ENCODE measurements around the gene PXDN. TPM values are rescaled to one million over a fixed set of nuclear protein-coding genes. Genes with fewer than 3 reads are reported as not detected.

PXDN gene
- total RNA-seq, 1 experiment from 2014 or later, result 0.25 TPM

GRCh38 chr2:1647417-1648240, 96.7 kb downstream of the PXDN start:
- H3K9me3 Mint-ChIP-seq (ENCODE audit: unreplicated experiment), result peaks cover 9% of the 10 kb centered on the region
- no peak for DNase-seq
- no peaks in the 10 kb centered on the region for H3K36me3 Mint-ChIP-seq (ENCODE audit: insufficient read depth, unreplicated experiment)
- Histone ChIP-seq H3K27me3 (replicated peaks; ENCODE audit: control insufficient read depth, insufficient read depth, low read length) (no peaks in the 10 kb centered on the region), H3K9me3 (no peaks in the 10 kb centered on the region), H3K4me3 (ENCODE audit: low read depth, low read length) (no peak overlapping the region), H3K4me1 (no peaks in the 10 kb centered on the region), H3K36me3 (ENCODE audit: control insufficient read depth, insufficient read depth, low read length) (no peaks in the 10 kb centered on the region)
- ChIA-PET POLR2A (no interaction called here), CTCF (no interaction called here)
- no peaks in the 10 kb centered on the region for H3K4me1 Mint-ChIP-seq (ENCODE audit: low read depth, unreplicated experiment)
- peak overlapping the region; percentile 45 for H3K27ac Mint-ChIP-seq (ENCODE audit: unreplicated experiment)
- TF ChIP-seq CTCF (IDR thresholded peaks at IDR 0.05; ENCODE audit: insufficient read depth in 1 of 2, low read depth in 1 of 2, low read length in 1 of 2, severe bottlenecking in 1 of 2, unreplicated experiment in 1 of 2), result no peak
- BruUV-seq (replicated peaks), result no TSS peak
- H3K27me3 Mint-ChIP-seq (ENCODE audit: insufficient read depth, unreplicated experiment), result no peaks in the 10 kb centered on the region
- no peak overlapping the region for H3K4me3 Mint-ChIP-seq (ENCODE audit: unreplicated experiment)
- intact Hi-C loops (cut with micrococcal nuclease; ENCODE audit: unreplicated experiment), result no loop called here

- DNase-seq, result peak in 1 of 2 experiments; percentile 35
- TF ChIP-seq CTCF (IDR thresholded peaks at IDR 0.05; ENCODE audit: insufficient read depth in 1 of 2, low read depth in 1 of 2, low read length in 1 of 2, severe bottlenecking in 1 of 2, unreplicated experiment in 1 of 2), result no peak
- no peaks in the 10 kb centered on the region for H3K9me3 ChIP-seq
- H3K36me3 ChIP-seq (ENCODE audit: control insufficient read depth, insufficient read depth, low read length), result no peaks in the 10 kb centered on the region
- Mint-ChIP-seq H3K4me1 (ENCODE audit: low read depth, unreplicated experiment) (peaks cover 5% of the 10 kb centered on the region), H3K9me3 (ENCODE audit: unreplicated experiment) (peaks cover 9% of the 10 kb centered on the region), H3K4me3 (ENCODE audit: unreplicated experiment) (no peak overlapping the region), H3K27me3 (ENCODE audit: insufficient read depth, unreplicated experiment) (no peaks in the 10 kb centered on the region), H3K36me3 (ENCODE audit: insufficient read depth, unreplicated experiment) (no peaks in the 10 kb centered on the region), H3K27ac (ENCODE audit: unreplicated experiment) (peak overlapping the region; percentile 67)
- intact Hi-C loops (cut with micrococcal nuclease; ENCODE audit: unreplicated experiment), result no loop called here
- peaks cover 7% of the 10 kb centered on the region; the same call in 1 of the 2 replicates for H3K4me1 ChIP-seq
- ChIA-PET POLR2A (no interaction called here), CTCF (no interaction called here)
- no peaks in the 10 kb centered on the region for H3K27me3 ChIP-seq (replicated peaks; ENCODE audit: control insufficient read depth, insufficient read depth, low read length)
- H3K4me3 ChIP-seq (ENCODE audit: low read depth, low read length), result no peak overlapping the region
- no TSS peak for BruUV-seq (replicated peaks)
Measured at GRCh38 chr2:1645761-1646476, 98.4 kb downstream of the PXDN start.

- H3K4me1 ChIP-seq, result peaks cover 7% of the 10 kb centered on the region; the same call in 1 of the 2 replicates
- Mint-ChIP-seq H3K36me3 (ENCODE audit: insufficient read depth, unreplicated experiment) (no peaks in the 10 kb centered on the region), H3K27me3 (ENCODE audit: insufficient read depth, unreplicated experiment) (no peaks in the 10 kb centered on the region), H3K27ac (ENCODE audit: unreplicated experiment) (no peak overlapping the region), H3K4me1 (ENCODE audit: low read depth, unreplicated experiment) (peaks cover 5% of the 10 kb centered on the region), H3K4me3 (ENCODE audit: unreplicated experiment) (no peak overlapping the region), H3K9me3 (ENCODE audit: unreplicated experiment) (no peaks in the 10 kb centered on the region)
- H3K4me3 ChIP-seq (ENCODE audit: low read depth, low read length), result no peak overlapping the region
- H3K9me3 ChIP-seq, result no peaks in the 10 kb centered on the region
- no TSS peak for BruUV-seq (replicated peaks)
- H3K27me3 ChIP-seq (replicated peaks; ENCODE audit: control insufficient read depth, insufficient read depth, low read length), result no peaks in the 10 kb centered on the region
- POLR2A ChIA-PET, result no interaction called here
- intact Hi-C loops (cut with micrococcal nuclease; ENCODE audit: unreplicated experiment), result no loop called here
- no peak for DNase-seq
- TF ChIP-seq CTCF (IDR thresholded peaks at IDR 0.05; ENCODE audit: insufficient read depth in 1 of 2, low read depth in 1 of 2, low read length in 1 of 2, severe bottlenecking in 1 of 2, unreplicated experiment in 1 of 2), result no peak
- H3K36me3 ChIP-seq (ENCODE audit: control insufficient read depth, insufficient read depth, low read length), result no peaks in the 10 kb centered on the region
- CTCF ChIA-PET, result no interaction called here
Measured at GRCh38 chr2:1644427-1644826, 99.9 kb downstream of the PXDN start.
